Stimulated activated CD4-positive, alpha-beta T cell treated with anti-CD3 and anti-CD28 coated beads, Interleukin-2, amount 100 ng/mL, for 24 hours (primary cell): ENCODE data around the gene TAAR9.

Experiments
- DNase-seq, 2 donors: peaks; one replicate each; pipeline ENCODE4 v3.0.0-alpha.2; 2020

The TAAR9 gene

DNA sequence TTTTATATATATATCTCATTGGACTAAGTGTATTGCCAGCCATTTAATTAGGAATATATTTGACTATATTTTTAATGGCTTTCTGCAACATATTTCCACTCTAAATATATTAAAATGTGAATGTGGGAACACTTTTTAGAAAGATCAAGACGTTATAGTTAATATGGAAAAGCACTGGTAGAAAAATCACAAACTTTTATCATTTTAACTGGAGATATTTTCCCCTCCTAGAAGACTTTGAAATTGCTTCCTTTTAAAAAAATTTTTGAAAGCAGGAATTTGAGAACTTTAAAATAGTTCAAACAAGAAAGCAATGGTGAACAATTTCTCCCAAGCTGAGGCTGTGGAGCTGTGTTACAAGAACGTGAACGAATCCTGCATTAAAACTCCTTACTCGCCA is at the start of gene TAAR9:
Gene TAAR9, plus strand, starts transcription at position 301 of the 400 bp plus-strand sequence. Its CDS starts 13 bp downstream, at position 314.
- DNase-seq = no peak

GRCh38 chr6:132489376-132489775 is 48.7 kb upstream of the TAAR9 start:
- no peak for DNase-seq

DNA sequence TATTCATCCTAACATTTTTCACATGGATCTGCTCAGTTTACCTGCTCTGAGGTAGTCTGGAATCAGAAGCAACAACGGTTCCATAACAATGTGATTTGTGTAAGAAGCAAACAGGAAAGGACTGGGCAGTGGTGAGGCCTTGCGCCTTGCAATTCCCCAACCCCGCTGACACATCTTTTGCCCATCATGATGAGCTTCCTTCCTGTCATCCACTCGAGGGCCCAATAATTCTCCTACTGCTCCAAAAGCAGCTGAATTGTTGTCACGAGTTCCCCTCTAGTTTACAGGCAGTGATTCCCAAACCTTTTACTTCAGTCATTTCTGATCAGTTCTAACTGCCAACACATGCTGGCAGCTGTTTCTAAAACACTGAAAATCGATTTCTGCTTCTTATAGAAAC is 48.1 kb upstream of the TAAR9 start:
- no peak for DNase-seq

- DNase-seq = no peak
Observed at GRCh38 chr6:132490478-132491204, 47.4 kb upstream of the TAAR9 start.

DNA sequence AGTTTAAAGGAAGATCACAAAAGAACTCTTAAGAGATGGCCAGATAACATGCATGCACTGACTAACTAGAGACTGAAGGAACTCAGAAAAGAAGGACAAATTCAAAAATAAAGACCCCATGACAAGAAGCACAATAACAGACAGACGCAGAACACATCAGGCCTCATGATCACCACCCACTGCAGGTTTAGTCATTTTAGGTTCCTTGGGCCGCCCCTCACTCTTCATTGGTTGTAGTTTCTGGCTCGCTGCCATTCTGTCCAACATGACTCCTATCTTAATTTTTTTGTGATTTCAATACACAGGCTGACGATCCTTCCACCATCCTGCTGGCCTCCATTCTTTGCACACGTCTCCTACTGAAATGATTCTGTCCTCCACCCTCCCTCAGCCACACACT is 46.8 kb upstream of the TAAR9 start:
- peak in 1 of 2 donors; percentile 6 for DNase-seq

- no peak for DNase-seq
Observed at GRCh38 chr6:132491881-132492280, 46.2 kb upstream of the TAAR9 start.

GRCh38 chr6:132494954-132495353 is 43.1 kb upstream of the TAAR9 start:
- DNase-seq = no peak

- DNase-seq = no peak
Observed at GRCh38 chr6:132495604-132496079, 42.4 kb upstream of the TAAR9 start.

- DNase-seq = no peak
Observed at GRCh38 chr6:132496519-132497180, 41.4 kb upstream of the TAAR9 start.

GRCh38 chr6:132498638-132499037 is 39.4 kb upstream of the TAAR9 start:
- no peak for DNase-seq

DNA sequence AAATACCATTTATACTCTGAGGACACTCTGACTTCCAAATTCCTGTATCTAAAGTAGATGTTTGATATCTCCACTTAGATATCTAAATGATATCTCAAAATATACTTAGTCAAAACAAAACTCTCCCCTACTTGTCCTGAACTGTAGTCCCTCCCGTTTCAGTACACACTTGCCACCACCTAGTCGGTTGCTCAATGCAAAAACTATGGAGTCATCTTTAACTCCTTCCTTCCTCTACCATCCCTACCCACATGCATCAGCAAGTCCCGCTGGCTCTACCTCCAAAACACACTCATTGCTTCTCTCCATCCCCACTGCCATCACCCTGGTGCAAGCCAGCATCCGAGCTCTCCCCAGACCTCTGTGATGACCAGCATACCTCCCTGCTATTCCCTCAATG is 38.3 kb upstream of the TAAR9 start:
- DNase-seq = no peak

DNA sequence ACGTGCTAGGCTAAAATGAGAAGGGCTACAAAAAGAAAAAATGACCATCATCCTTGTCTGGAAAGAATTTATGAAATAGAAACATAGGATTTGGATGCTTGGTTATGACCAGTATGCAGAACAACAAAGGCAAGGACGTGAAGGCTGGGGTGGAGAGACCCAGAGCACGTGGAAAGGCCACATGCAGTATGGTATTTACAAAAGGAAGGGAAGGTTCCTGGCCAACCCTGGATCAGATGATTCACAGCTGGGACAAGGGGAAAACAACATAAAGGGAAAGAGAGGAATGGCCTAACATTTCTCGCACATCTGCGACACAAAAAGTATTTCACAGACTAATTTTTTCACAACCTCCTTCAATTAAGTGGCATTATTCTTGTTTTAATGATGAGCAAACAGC is 33.3 kb upstream of the TAAR9 start:
- no peak for DNase-seq

DNA sequence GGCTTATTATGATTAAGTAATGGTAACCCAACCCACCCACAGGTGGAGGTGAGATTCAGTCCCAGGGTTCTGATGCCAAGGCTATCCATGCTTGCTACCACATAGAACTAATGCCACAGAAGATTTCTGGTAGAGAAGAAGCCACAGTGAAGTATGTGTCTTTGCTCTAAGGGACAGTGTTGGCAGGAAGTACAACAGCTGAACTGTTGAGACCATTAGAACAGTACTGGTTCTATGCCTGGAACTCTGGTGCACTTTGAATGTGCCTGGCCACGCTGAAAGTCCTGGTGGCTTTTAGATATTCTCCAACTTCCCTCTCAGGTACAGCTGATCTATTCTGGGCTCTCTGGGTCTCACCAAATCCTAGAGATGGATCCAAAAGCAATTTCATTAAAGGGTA is 32.9 kb upstream of the TAAR9 start:
- DNase-seq = no peak

- no peak for DNase-seq
Observed at GRCh38 chr6:132506461-132506860, 31.6 kb upstream of the TAAR9 start.

DNA sequence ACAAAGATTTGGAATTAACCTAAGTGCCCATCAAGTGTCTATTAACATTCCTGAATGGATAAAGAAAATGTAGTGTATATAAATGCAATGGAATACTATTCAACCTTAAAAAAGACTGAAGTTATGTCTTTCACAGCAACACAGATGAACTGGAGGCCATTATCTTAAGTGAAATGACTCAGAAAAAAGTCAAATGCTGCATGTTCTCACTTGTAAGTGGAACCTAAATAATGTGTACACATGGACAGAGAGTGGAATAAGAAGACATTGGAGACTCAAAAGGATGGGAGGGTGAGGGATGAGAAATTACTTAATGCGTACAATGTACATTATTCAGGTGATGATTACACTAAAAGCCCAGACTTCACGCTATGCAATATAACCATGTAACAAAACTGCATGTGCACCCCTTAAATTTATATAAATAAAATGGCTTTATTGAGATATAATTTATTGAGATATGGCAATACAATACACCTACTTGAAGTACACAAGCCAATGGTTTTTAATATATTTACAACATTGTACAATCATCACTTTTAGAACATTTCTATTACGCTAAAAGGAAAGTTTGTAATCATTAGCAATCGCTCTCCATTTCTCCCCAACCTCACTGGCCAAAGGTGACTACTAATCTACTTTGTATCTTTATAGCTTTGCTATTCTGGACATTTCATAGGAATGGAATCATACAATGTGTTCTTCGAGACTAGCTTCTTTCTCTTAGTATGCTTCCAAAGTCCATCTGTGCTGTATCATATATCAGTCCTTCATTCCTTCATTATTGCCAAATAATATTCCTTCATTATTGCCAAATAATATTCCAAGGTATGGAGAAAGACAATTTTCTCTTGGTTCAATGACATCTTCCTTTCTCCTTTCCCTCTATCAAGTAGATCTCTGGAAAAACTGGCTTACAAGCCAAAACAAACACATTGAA is 30.9 kb upstream of the TAAR9 start:
- DNase-seq = no peak

DNA sequence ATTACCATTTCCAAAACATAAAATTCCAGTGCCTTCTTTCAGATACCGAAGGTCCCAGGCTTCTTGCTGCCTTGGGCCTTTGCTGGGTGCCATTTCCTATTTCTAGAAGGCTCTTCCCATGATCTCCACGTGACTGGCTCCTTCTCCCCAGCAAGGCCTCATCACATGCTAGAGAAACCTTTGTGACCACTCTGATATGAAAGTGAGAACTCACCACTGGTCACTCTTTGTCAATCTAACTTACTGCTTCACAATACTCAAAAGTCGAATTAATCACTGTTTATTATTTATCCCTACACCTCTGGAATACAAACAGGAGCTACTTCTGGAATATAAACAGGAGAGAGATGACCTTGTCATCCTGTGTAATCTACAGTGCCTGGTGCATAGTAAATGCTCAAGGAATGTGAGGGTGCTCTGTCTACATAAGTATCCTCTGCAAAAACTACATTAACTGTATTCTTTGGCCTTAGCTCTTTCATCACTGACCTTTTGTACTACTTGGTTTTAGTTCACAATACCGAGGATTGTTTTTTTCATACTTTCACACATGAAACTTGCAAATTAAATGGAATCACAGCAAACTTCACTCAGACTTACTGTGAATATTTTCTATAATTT is 26.8 kb upstream of the TAAR9 start:
- DNase-seq = no peak

DNA sequence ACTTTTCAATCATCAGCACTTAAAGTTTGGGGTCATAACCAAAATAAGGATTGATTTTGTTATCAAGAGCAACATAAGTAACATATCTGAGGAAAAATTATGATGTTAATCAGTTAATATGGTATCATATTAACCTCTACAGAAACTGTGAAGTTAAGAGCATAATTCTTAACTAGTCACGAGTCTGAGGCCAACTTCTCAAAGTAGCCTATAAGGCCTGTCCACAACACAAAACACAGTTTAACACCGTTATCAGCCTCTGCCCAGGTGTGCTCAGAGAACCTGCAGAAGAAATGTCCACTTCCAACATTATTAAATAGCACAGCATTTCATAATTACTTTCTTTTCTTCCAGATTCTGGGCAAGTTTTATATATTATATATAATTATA is 26.3 kb upstream of the TAAR9 start:
- no peak for DNase-seq

GRCh38 chr6:132512342-132512637 is 25.8 kb upstream of the TAAR9 start:
- DNase-seq = no peak

GRCh38 chr6:132512638-132513632 is 25.1 kb upstream of the TAAR9 start, which contains the start of gene STX7:
STX7 (minus strand) TSS chr6:132513116; CDS start chr6:132503530, 9,586 bp downstream.
- peak; percentile 87 to 88 for DNase-seq

- DNase-seq = no peak
Observed at GRCh38 chr6:132513831-132514545, 24.1 kb upstream of the TAAR9 start.

DNA sequence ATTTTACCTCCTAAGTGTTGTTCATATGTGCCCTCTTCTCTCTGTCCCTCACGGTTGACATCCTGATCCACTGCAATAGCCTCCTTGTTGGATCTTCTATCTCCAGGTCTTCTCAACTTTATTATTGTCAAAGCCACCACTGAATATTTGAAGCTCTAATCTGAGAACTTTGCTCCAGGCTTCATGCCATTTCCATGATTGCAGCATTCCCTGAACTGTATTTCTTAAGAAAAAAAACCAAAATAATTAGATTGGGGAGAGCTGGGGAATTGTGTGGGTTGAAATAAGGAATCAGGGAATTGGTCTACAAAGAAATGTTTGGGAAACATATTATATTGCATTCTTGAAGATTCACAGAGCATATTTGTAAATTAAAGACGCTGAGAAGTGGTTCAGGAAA is 22.7 kb upstream of the TAAR9 start:
- DNase-seq = no peak
